GM18861 (cell line): ENCODE results near the gene SRGAP3.

Experiments
- ATAC-seq: cut with Tn5 transposase; IDR thresholded peaks from one replicate; pipeline ENCODE4 v1.9.1; 2021; ENCODE audit not compliant: unreplicated experiment

SRGAP3 gene

GRCh38 chr3:9151240-9151639, 98.2 kb downstream of the SRGAP3 start:
- no peak for ATAC-seq

GRCh38 chr3:9149566-9149965, 99.9 kb downstream of the SRGAP3 start:
- no peak for ATAC-seq

DNA sequence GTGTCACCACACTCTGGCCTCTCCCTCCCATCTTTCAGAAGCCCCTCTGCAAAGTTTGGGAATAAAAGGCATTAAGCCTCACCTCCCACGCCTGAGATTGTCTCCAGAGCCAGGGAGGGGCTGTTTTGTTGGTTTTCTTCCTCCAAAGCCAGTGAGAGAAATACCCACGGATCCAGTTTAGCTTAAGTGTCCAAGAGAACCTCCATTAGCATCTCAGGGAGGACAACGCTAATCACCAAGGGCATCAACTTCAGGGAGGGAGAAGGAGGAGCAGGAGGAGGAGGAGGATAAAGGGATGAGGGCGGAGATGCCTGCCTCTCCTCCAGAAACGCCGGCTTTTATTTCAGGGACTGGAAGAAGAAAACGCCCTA, 101.6 kb downstream of the SRGAP3 start:
- no peak for ATAC-seq

DNA sequence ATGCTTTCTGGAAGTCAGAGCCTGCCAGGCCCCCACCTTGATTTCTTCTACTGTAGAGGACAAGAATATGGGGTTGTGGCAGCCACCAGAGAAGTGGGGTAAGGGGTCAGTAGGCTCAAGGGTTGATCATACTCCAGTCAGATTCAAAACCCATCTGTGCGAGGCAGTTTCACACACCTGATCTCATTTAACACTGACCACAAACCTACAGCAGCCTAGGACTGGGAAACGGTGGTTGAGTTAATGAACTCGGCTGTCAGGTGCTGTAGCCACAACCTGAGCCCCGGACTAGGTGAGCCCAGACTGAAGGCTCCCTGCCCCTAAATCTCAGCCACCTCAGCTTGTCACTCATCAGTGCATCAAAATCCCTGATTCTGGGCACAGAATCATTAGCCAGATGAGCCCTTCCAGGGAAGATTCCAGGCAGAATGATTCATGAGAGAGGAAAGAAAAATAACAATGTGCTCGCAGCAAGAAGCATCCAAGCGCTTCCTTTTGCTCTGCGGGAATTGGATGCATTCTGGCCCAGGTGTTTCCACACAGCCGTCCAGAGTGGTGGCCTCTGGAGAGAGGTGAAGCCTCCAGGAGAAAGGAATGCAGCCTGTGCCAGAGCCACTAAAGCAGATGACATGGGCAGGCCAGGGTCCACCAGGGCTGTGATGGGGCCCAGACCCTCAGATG, 102.1 kb downstream of the SRGAP3 start:
- ATAC-seq: peak; percentile 63

DNA sequence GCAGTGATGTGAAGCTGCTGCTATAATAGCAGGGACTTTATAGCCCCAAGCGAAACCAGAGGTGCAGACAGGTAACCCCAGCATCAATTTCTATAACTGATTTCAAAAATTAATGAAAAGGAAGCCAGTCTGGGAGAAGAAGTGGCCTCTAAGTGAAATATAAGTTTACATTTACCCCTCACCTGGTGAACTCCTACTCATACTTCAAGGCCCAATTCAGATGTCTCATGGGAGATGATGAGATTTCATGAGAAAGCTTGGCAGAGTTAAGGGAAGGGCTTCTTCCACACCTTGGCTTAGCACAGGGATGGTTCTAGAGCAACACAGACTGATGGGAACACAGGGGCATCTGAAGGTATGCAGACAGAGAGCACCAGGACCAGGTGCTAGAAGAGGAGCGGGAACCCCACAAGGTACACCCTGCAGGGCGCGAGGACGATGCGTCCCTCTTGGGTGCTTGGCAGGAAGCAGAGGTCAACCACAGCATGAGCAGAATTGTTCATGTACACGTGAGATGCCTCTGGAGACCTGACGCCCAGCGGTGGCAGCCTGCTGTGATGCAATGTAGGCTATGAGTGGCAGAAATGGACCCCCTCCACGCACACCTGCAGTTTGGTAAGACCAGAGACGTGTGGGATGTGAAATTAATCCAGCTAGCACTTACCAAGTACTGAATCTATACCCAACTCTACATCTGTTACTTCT, 102.9 kb downstream of the SRGAP3 start:
- ATAC-seq: peak; percentile 74

GRCh38 chr3:9143184-9143583, 106.3 kb downstream of the SRGAP3 start:
- no peak for ATAC-seq

DNA sequence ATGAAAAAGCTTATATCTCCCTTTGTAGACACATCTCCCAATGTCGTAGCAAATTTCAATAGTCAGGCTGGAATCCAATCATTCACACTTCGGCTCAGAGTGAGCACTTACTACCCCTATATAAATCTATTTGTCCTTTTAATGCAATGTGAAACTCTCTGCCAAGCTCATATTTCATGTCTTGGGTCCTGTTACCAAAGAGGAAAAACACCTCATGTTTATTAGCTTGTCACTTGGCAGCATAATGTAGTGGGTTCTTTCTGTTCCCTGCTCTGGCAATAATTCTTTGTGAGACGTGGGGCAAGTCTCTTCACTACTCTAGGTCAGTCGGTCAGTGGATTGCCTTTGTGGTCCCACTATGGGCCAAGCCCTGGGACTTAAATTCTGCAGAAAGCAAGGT, 107.1 kb downstream of the SRGAP3 start:
- ATAC-seq: no peak

DNA sequence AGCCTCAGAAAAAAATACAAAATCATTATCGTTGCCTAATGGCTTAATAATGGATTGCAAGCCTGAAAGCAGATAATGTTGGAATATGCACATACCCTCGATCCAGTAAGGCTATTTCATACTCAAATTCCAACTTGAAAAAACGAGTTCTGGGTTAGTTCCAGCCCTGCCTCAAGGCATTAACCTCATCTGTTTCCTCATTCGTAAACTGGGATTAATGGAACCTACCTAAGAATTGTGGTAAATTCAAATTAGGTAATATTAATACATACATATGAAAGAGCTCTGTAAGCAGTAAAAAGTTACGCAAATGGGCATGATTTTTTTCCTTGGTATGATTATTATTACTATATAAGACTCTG, 107.5 kb downstream of the SRGAP3 start:
- no peak for ATAC-seq

GRCh38 chr3:9139366-9139765, 110.1 kb downstream of the SRGAP3 start:
- no peak for ATAC-seq

DNA sequence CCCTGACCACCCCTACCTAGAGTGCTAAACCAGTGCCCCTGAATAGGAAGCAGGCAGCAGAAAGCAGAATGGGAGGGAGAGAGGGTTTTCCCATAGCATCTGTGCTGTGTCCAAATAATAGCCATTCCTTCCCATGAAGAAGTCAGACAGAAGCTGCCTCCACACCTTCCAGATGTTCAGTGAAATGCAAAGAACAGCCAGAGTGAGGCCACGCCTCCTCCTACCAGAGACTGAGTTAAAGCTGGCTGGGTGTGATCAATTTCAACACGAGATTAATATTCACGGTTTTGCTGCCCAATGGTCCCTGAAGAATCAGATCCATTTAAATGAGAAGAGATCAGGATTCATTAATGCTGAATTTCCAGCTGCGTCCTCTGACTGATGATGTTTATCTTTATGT, 111.8 kb downstream of the SRGAP3 start:
- no peak for ATAC-seq

DNA sequence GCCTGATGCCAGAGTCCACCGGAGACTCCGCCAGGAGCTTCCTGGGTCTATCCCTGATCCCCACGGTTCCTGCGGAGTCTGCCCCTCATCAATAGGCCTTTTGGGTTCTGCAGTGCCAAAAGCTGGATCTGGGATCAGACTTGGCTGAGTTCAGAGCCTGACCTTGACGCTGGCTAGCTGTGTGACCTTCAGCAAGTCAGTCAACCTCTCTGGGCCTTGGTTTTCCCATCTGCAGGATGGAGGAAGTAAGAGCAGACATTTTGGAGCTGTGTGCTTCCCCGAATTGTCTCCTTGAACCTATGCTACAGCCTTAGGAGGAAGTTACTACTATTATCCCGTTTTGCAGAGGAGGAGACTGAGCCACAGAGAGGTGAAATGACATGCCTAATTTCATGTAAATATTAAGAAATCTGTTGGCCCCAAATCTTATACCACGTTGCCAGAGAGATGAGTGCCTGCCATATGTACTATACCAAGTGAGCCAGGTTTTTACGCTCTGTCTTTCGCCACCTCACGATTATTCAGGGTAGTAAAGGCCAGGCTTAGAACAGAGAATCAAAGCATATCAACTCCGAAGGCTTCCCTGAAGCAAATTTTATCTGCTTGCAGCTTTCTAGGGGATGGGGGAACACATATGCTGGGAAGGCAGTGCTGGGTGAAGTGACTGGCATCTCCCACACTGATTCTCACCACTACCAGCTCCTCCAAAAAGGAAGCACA, 112.5 kb downstream of the SRGAP3 start:
- no peak for ATAC-seq

- ATAC-seq: no peak
These were observed 113.4 kb downstream of the SRGAP3 start for GRCh38 chr3:9135930-9136525.

GRCh38 chr3:9135526-9135925, 113.9 kb downstream of the SRGAP3 start:
- ATAC-seq: no peak

- ATAC-seq: no peak
These were observed 115.8 kb downstream of the SRGAP3 start for GRCh38 chr3:9133656-9134055.

- no peak for ATAC-seq
These were observed 118.8 kb downstream of the SRGAP3 start for GRCh38 chr3:9130345-9131305.

DNA sequence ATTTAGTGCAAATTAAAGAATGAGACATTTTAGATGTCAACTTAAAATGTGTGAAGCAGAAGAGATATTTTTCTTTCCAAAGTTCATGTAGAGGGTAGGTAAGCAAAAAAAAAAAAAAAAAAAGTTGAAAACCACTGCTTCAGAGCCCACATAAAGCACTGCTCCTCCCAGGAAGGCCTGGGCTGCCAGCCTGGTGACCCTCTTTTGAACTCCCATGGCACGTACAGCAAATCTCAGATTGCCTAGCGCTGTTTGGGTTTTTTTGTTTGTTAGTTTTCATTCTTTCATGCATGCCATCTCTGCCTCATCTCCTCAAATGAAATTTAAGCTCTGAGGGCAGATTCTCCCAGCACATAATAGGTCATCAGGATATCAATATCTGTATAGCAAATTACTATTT, 120.1 kb downstream of the SRGAP3 start:
- ATAC-seq: no peak

DNA sequence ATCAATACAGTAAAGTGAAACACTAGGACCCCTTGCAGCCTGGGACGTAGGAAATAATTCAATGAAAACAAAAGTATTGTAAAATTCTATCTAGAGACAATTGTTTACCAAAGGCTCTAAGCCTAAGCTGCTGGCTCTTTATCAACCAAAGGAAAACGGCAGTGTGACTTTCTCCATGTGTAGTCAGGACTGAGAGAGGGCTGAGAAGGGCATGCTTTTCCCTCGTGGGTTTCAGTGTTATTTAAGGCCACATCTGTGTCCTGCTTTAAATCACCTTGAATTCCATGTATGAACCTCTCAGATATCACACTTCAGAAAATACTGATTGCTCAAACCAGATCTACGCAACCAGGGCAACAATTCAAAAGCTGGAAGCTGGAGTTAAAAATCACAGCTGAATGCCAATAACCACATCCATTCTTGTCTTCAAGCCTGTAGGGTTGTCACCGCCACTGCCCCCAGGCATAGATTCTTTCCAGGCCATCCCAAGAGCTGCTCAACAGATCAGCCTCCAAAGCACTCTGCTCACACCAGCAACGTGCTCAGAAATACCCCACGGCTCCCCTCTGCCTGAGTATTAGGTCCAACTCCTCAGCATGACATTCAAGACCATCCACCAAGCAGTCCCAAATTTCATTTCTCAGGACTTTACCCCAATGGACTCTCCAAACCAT, 124.0 kb downstream of the SRGAP3 start:
- no peak for ATAC-seq

DNA sequence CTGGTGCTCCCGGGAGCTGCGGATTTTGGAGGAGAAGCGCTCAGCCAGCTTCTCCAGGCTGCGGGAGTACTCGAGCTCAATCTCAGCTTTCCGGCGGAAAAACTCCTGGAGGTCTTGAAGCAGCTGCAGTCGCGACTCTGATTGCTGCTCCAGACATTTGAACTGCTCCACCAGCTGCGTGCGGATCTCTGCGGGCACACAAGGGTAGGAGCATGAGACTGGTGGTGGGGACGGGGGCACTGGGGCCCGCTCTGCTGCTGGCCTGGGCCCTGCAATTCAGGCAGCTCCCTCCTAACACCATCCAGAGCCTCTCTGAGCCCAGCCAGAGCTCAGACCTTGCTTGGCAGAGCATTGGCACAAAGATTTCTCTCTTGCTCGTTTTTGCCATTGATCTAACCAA, 124.7 kb downstream of the SRGAP3 start:
- ATAC-seq: no peak

GRCh38 chr3:9123840-9124239, 125.6 kb downstream of the SRGAP3 start:
- no peak for ATAC-seq

DNA sequence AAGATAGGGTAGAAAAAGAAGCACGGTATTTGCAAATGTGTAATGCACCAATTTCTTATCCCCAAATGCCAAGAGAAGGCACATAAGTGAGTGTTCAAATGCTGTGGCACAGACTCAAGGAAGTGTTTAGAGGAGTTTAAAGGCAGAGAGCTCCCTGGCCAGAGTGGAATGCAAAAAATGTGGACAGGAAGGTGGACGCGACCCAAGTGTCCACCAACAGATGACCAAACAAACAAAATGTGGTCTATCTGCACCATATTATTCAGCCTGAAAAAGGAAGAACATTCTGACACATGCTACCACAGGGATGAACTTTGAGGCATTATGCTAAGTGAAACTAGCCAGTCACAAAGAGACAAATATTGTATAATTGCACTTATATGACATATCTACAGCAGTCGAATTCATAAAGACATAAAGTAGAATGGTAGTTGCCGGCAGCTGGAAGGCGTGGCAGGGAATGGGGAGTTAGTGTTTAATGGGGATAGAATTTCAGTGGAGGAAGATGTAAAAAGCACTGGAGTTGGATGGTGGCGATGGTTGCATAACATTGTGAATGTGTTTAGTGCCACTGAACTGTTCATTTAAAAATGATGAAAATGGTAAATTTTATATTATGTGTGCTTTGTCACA, 126.6 kb downstream of the SRGAP3 start:
- no peak for ATAC-seq
